B cell (primary cell): ENCODE measurements around the gene SMOC1. TPM values are rescaled to one million over a fixed set of nuclear protein-coding genes. Genes with fewer than 3 reads are reported as not detected.

Source experiments
- ATAC-seq: fragments of 200-7000 bp; cut with Tn5 transposase; one replicate; pipeline ENCODE4 v1.10.0; 2021; ENCODE audit warnings: low read depth, mild to moderate bottlenecking, moderate number of reproducible peaks, moderate library complexity
- CTCF ChIA-PET: fragments of 350-600 bp; sonication (Branson Sonifier 250); formaldehyde crosslinking; loops from one replicate; lab custom pipeline; 2021; ENCODE audit warnings: antibody characterized with exemption, inconsistent platforms; lab: Charles Lee
- POLR2A ChIA-PET: fragments of 350-600 bp; sonication (Branson Sonifier 250); formaldehyde crosslinking; loops from one replicate; lab custom pipeline; 2021; ENCODE audit warnings: antibody characterized with exemption; lab: Charles Lee
- DNase-seq: peaks from one replicate; pipeline ENCODE4 v3.0.0; 2013
- H2AFZ ChIP-seq: 2 replicates; pipeline ENCODE4 v1.6.1; 2012; ENCODE audit warnings: mild to moderate bottlenecking, low read depth, low read length; ENCODE audit not compliant: insufficient read depth, poor library complexity, severe bottlenecking
- H3K27ac ChIP-seq, 2 donors: 1 replicate in 1 of 2; 2 replicates in 1 of 2; pipeline ENCODE4 v1.5.1; 2012 to 2013; ENCODE audit warnings: low read length in 2 of 2, mild to moderate bottlenecking in 2 of 2, moderate library complexity in 1 of 2
- H3K27me3 ChIP-seq, 4 experiments: fragments of 200-600 bp in 1 of 4; sonication (generic) in 1 of 4; replicated peaks in 1 of 4; 1 replicate in 2 of 4; 2 replicates in 2 of 4; pipeline versions ENCODE4 v1.6.1 to v1.7.0; 2013 to 2016; ENCODE audit warnings: low read length in 3 of 4, mild to moderate bottlenecking in 2 of 4, mixed read lengths in 1 of 4, moderate library complexity in 1 of 4; ENCODE audit not compliant: insufficient read depth in 4 of 4, control insufficient read depth in 3 of 4; ENCODE audit errors: control extremely low read depth in 1 of 4
- H3K36me3 ChIP-seq, 2 experiments: replicated peaks in 1 of 2; 1 replicate in 1 of 2; 2 replicates in 1 of 2; pipeline versions ENCODE4 v1.6.1 to v1.7.1; 2013; ENCODE audit warnings: low read length in 1 of 2; ENCODE audit not compliant: insufficient read depth in 2 of 2, control insufficient read depth in 1 of 2; ENCODE audit errors: control extremely low read depth in 1 of 2, extremely low read depth in 1 of 2
- H3K4me1 ChIP-seq, 2 donors: fragments of 200-600 bp in 1 of 2; sonication (generic) in 1 of 2; 1 replicate in 1 of 2; 2 replicates in 1 of 2; pipeline versions ENCODE4 v1.5.1 to v1.6.1; 2013 to 2017; ENCODE audit warnings: low read length in 2 of 2; ENCODE audit not compliant: control insufficient read depth in 2 of 2, insufficient read depth in 2 of 2
- H3K4me2 ChIP-seq: replicated peaks from 2 replicates; pipeline ENCODE3; 2012; ENCODE audit warnings: mild to moderate bottlenecking, low read depth, low read length; ENCODE audit not compliant: poor library complexity, severe bottlenecking
- H3K4me3 ChIP-seq, 5 experiments: fragments of 200-600 bp in 1 of 5; sonication (generic) in 1 of 5; 1 replicate in 3 of 5; 2 replicates in 2 of 5; pipeline versions ENCODE4 v1.5.1 to v1.7.0; 2011 to 2016; ENCODE audit warnings: low read length in 4 of 5, mild to moderate bottlenecking in 4 of 5, low read depth in 2 of 5, control low read depth in 1 of 5, moderate library complexity in 1 of 5; ENCODE audit not compliant: insufficient read depth in 1 of 5; ENCODE audit errors: control extremely low read depth in 1 of 5, extremely low read depth in 1 of 5
- H3K79me2 ChIP-seq: fragments of 200-600 bp; sonication (generic); one replicate; pipeline ENCODE4 v1.6.0; 2016; ENCODE audit warnings: low read length; ENCODE audit not compliant: control insufficient read depth, insufficient read depth
- H3K9ac ChIP-seq: fragments of 200-600 bp; sonication (generic); 2 replicates; pipeline ENCODE4 v1.6.1; 2017; ENCODE audit warnings: mild to moderate bottlenecking, low read length, moderate library complexity
- H3K9me3 ChIP-seq, 3 donors: one replicate each; pipeline versions ENCODE4 v1.6.1 to v1.7.1; 2013; ENCODE audit warnings: low read length in 2 of 3; ENCODE audit not compliant: control insufficient read depth in 2 of 3, insufficient read depth in 1 of 3; ENCODE audit errors: control extremely low read depth in 1 of 3
- H4K20me1 ChIP-seq: 2 replicates; pipeline ENCODE4 v1.6.0; 2012; ENCODE audit warnings: mild to moderate bottlenecking, low read length; ENCODE audit not compliant: insufficient read depth, control insufficient read depth, poor library complexity, severe bottlenecking
- H3K27ac Mint-ChIP-seq: one replicate; pipeline ENCODE4 v1.8.0; 2021; ENCODE audit warnings: mixed read lengths
- H3K27me3 Mint-ChIP-seq: one replicate; pipeline ENCODE4 v1.8.0; 2021; ENCODE audit warnings: mixed read lengths
- H3K4me1 Mint-ChIP-seq: one replicate; pipeline ENCODE4 v1.8.0; 2021; ENCODE audit warnings: mixed read lengths
- H3K4me3 Mint-ChIP-seq: one replicate; pipeline ENCODE4 v1.8.0; 2021; ENCODE audit warnings: mixed read lengths
- H3K9me3 Mint-ChIP-seq: one replicate; pipeline ENCODE4 v1.8.0; 2022; ENCODE audit warnings: mixed read lengths; ENCODE audit not compliant: insufficient read depth
- EZH2 ChIP-seq: IDR thresholded peaks from 2 replicates; pipeline ENCODE4 v1.6.1; 2012; ENCODE audit warnings: borderline replicate concordance, low read depth, mild to moderate bottlenecking, moderate library complexity, low read length; ENCODE audit not compliant: insufficient read depth, poor library complexity, severe bottlenecking
- WGBS: methylation state at CpG from one replicate; pipeline ENCODE4 v1.1.5; 2013; ENCODE audit warnings: missing lambda C conversion rate; ENCODE audit not compliant: insufficient coverage; 5-methylcytosine and 5-hydroxymethylcytosine counted together
- intact Hi-C: fragments of 100-400 bp; cut with micrococcal nuclease; formaldehyde crosslinking; loops from one replicate; pipeline ENCODE4 v1.10.0; 2022
- polyA plus RNA-seq: library from polyadenylated mRNA; depleted of rRNA; stranded (reverse); fragments of >200 nt; gene quantifications from 2 replicates; pipeline ENCODE4 v1.2.3, GENCODE V29; 2012
- total RNA-seq, 2 donors: library from RNA; stranded (reverse); fragments of 120-200 nt in 1 of 2; gene quantifications; 1 replicate in 1 of 2; 2 replicates in 1 of 2; pipeline versions ENCODE4 v1.2.3 to v1.2.4, GENCODE V29; 2013 to 2022
- TF ChIP-seq, protein P1 (sequence below): fragments of 200-600 bp; IDR thresholded peaks from one replicate; pipeline ENCODE4 v1.8.0; 2022; ENCODE audit warnings: antibody characterized with exemption, mild to moderate bottlenecking

SMOC1 gene
- total and polyA plus RNA-seq, 2 donors (not counting 1 experiment from before 2014, with no cell fraction given) = 0.04 to 0.84 TPM

GRCh38 chr14:69968681-69969080 lies 89.5 kb downstream of the SMOC1 start:
- ChIA-PET CTCF (no interaction called here), POLR2A (no interaction called here)
- DNase-seq (no peak), ATAC-seq (no peak)
- Mint-ChIP-seq H3K9me3 (no peaks in the 10 kb centered on the region), H3K27me3 (peaks cover 11% of the 10 kb centered on the region), H3K27ac (no peak overlapping the region), H3K4me1 (no peaks in the 10 kb centered on the region), H3K4me3 (no peak overlapping the region)
- H4K20me1 ChIP-seq = no peaks in the 10 kb centered on the region
- H3K4me3 ChIP-seq = no peak overlapping the region
- no peak overlapping the region for H3K9ac ChIP-seq
- no CpG with 5 or more reads among the region's 1 CpG for WGBS
- H3K4me1 ChIP-seq = no peaks in the 10 kb centered on the region
- H2AFZ ChIP-seq = no peak overlapping the region
- intact Hi-C loops = no loop called here
- H3K9me3 ChIP-seq = no peaks in the 10 kb centered on the region
- H3K4me2 ChIP-seq = no peak overlapping the region
- no peaks in the 10 kb centered on the region for H3K79me2 ChIP-seq
- no peaks in the 10 kb centered on the region for H3K36me3 ChIP-seq
- no peak for TF ChIP-seq EZH2
- TF ChIP-seq, protein P1, sequence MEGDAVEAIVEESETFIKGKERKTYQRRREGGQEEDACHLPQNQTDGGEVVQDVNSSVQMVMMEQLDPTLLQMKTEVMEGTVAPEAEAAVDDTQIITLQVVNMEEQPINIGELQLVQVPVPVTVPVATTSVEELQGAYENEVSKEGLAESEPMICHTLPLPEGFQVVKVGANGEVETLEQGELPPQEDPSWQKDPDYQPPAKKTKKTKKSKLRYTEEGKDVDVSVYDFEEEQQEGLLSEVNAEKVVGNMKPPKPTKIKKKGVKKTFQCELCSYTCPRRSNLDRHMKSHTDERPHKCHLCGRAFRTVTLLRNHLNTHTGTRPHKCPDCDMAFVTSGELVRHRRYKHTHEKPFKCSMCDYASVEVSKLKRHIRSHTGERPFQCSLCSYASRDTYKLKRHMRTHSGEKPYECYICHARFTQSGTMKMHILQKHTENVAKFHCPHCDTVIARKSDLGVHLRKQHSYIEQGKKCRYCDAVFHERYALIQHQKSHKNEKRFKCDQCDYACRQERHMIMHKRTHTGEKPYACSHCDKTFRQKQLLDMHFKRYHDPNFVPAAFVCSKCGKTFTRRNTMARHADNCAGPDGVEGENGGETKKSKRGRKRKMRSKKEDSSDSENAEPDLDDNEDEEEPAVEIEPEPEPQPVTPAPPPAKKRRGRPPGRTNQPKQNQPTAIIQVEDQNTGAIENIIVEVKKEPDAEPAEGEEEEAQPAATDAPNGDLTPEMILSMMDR = no peak
- no peak overlapping the region for H3K27ac ChIP-seq
- H3K27me3 ChIP-seq = no peaks in the 10 kb centered on the region

GRCh38 chr14:69972755-69973154 lies 93.5 kb downstream of the SMOC1 start:
- no peak overlapping the region for H2AFZ ChIP-seq
- TF ChIP-seq, protein P1 = no peak
- no peak for TF ChIP-seq EZH2

More at GRCh38 chr14:69972755-69973154, 93.5 kb downstream of the SMOC1 start:
- intact Hi-C loops = no loop called here
- Histone ChIP-seq H3K4me1 (no peaks in the 10 kb centered on the region), H3K9ac (no peak overlapping the region), H3K4me3 (no peak overlapping the region), H4K20me1 (no peaks in the 10 kb centered on the region), H3K36me3 (no peaks in the 10 kb centered on the region), H3K9me3 (no peaks in the 10 kb centered on the region), H3K4me2 (no peak overlapping the region), H3K27ac (no peak overlapping the region), H3K79me2 (no peaks in the 10 kb centered on the region), H3K27me3 (no peaks in the 10 kb centered on the region)
- WGBS = 93% methylated on average over 5 of the region's 5 CpGs
- Mint-ChIP-seq H3K27ac (no peak overlapping the region), H3K9me3 (no peaks in the 10 kb centered on the region), H3K4me1 (no peaks in the 10 kb centered on the region), H3K27me3 (peaks cover 23% of the 10 kb centered on the region), H3K4me3 (no peak overlapping the region)
- CTCF ChIA-PET = no interaction called here
- ATAC-seq (no peak), DNase-seq (no peak)
- POLR2A ChIA-PET = no interaction called here
